ENCODE data around the gene STAC.

Gene STAC

DNA sequence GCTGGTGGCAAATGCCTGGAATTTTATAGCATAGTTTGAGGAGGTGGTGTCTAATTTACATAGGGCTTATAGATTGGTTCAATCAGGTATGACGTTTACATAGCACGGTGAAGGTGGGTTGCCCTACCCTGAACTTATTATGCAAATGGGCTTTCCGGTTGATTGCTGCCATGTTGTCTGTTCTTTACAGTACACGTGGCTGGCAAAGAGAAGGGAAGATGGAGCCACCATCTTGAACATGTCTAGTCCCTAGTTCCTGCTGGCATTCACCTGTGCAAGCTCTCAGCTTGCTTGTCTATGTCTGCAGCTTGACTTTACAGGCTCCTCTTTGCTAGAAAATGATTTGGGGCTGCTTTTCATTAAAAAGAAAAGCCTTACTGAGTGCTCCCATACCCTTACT, 14.0 kb upstream of the STAC start:
- no peak overlapping the region for H3K4me3 ChIP-seq (ENCODE audit: low read depth, low read length)
- TF ChIP-seq, protein P1, sequence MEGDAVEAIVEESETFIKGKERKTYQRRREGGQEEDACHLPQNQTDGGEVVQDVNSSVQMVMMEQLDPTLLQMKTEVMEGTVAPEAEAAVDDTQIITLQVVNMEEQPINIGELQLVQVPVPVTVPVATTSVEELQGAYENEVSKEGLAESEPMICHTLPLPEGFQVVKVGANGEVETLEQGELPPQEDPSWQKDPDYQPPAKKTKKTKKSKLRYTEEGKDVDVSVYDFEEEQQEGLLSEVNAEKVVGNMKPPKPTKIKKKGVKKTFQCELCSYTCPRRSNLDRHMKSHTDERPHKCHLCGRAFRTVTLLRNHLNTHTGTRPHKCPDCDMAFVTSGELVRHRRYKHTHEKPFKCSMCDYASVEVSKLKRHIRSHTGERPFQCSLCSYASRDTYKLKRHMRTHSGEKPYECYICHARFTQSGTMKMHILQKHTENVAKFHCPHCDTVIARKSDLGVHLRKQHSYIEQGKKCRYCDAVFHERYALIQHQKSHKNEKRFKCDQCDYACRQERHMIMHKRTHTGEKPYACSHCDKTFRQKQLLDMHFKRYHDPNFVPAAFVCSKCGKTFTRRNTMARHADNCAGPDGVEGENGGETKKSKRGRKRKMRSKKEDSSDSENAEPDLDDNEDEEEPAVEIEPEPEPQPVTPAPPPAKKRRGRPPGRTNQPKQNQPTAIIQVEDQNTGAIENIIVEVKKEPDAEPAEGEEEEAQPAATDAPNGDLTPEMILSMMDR (IDR thresholded peaks at IDR 0.05; ENCODE audit: borderline replicate concordance, insufficient read depth, low read depth, low read length) = no peak

DNA sequence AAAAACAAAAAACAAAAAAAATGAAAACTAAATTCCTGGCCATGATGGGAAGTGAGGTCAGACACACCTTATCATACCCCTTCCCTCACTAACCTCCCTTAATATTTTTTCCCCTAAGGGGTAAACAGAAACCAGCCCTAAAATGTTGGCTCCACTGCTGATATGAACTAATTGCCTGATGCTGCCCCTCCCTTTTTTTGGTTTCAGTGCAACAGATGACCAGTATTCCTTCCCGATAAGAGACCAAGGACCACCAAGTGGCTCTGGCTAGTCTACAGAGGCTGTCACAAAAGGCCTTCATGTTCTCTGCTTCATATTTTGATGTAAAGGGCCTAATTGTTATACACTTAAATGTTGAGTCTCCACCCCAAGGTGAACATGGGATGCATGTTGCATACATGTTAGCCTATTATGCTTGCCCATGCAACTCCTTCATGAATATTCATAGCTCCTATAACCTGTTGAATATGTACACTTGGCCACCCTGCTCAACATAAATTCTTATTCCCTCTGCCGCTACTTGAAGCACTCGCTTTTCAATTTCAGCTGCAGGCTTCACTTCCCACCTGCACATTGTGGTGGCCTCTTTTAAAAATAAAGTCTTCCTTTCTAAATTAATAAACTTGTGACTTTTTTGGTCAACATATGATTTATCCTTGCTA, 12.3 kb upstream of the STAC start:
- TF ChIP-seq, protein P1 (IDR thresholded peaks at IDR 0.05; ENCODE audit: borderline replicate concordance, insufficient read depth, low read depth, low read length) = no peak

DNA sequence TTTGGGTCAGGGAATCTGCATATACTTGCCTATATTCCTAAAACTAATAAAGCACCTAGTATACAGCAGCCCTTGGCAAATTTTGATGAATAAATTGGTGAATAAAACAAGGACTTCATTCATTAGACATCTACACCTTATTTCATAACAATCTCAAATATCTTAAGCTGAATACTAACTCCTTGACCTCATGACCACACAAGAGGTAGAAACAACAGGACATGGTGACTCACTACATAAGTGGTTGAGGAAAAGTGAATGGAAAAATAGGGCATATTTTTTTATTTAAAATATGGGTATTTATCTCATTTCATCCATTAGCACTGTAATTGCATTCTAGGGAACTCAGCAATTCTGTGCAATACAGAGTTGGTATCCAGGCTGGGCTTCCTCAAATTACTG, 7.8 kb upstream of the STAC start:
- H3K4me3 ChIP-seq (ENCODE audit: low read depth, low read length) = no peak overlapping the region
- TF ChIP-seq, protein P1 (IDR thresholded peaks at IDR 0.05; ENCODE audit: borderline replicate concordance, insufficient read depth, low read depth, low read length) = no peak

More for the DNA sequence above, 12.3 kb upstream of the STAC start:
- no peak overlapping the region for H3K4me3 ChIP-seq (ENCODE audit: low read depth, low read length)

DNA sequence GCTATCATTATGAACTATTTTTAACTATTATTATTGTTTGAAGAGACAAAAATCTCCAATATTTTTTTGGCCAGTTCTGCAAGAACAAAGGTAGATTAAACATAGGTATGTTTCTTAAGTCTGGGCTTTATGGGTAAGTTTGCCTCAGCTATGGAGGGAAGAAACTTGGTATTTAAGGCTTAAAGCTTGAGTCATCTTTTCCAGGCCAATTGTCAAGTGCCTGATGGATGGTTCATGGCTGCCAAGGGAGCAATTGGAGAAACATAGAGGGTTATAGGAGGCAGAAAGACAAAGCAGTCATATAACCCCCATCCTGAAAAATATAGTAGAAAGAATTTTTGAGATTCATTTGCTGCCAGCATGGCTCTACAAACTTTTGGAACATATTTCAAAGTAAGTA, 7.2 kb upstream of the STAC start:
- TF ChIP-seq, protein P1 (IDR thresholded peaks at IDR 0.05; ENCODE audit: borderline replicate concordance, insufficient read depth, low read depth, low read length) = no peak
- H3K4me3 ChIP-seq (ENCODE audit: low read depth, low read length) = no peak overlapping the region

DNA sequence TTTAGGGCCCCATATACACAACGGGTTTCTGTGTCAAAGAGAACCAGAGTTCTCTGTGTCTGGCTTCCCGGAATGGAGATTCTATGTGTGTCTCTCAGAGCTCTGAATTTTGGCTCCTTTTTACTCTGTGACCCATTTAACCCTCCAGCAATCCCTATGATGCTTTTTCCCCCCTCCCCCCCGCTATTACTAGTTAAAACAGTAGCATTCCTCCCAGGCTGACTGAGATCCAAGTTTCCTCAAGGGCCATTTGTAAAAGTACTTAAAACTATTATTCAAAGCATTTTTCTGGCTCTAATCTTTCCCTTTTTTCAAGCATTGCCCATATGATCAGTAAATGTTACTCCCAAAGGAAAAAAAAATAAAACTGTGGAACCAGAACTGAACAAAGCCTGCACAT, 6.6 kb upstream of the STAC start:
- TF ChIP-seq, protein P1 (IDR thresholded peaks at IDR 0.05; ENCODE audit: borderline replicate concordance, insufficient read depth, low read depth, low read length) = no peak
- no peak overlapping the region for H3K4me3 ChIP-seq (ENCODE audit: low read depth, low read length)

DNA sequence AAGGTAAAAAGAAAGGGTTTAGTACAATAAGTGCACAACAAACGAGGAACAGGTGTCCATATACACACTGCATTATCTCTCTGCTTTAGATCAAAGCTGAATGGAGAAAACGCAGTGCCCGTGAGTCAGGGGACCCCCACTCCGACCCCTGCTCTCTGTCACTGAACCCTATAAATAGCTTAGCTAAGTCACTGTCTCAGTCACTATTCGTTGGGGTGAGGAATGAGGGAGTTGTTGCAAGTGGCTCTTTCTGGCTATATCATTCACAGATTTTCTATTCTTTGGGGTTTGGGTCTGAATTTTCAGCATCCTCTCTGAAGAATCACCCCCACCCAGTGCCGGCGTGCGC, 458 bp upstream of the STAC start:
- no peak overlapping the region for H3K4me3 ChIP-seq (ENCODE audit: low read depth, low read length)
- TF ChIP-seq, protein P1 (IDR thresholded peaks at IDR 0.05; ENCODE audit: borderline replicate concordance, insufficient read depth, low read depth, low read length) = no peak

DNA sequence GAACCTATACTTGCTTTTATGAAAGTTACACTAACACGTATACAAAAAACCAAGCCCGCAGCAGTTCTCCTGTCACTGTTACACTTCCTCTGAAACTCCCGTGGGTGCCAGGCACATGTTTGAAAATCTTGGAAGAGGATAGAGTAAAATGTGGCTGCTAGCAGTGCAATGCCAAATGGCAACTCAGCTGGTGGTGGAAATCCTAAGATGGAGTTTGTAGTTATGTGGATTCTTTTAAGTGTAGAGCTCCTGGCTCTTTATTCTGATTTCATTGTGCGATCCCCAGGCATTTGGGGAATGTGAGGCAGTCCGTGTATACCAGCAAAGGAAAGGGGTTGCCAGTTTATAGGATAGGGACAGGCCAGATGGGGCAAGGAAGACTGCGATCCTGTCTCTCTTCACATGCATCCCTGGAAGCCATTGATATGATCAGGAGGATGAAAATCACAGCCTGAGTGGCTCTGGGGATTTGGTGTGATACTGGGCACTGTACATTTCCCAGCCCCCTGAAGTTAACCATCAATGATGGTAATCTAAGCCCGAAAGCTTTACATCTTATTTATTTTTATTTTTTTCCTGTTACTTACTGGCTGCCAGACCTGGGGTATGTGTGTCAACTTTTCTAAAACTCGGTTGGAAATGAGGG, 1.1 kb downstream of the STAC start:
- TF ChIP-seq, protein P1 (IDR thresholded peaks at IDR 0.05; ENCODE audit: borderline replicate concordance, insufficient read depth, low read depth, low read length) = no peak
- no peak overlapping the region for H3K4me3 ChIP-seq (ENCODE audit: low read depth, low read length)
